Progenitor cell of endocrine pancreas (in vitro differentiated cells): ENCODE measurements around the gene CAMKK2. TPM values are rescaled to one million over a fixed set of nuclear protein-coding genes. Genes with fewer than 3 reads are reported as not detected.

Experiments used
- DNase-seq: peaks from one replicate; pipeline ENCODE4 v3.0.0; 2021; ENCODE audit warnings: low spot score; ENCODE audit not compliant: unreplicated experiment
- H3K27ac Mint-ChIP-seq: 2 replicates; pipeline ENCODE4 v1.8.0; 2021; ENCODE audit warnings: mild to moderate bottlenecking, moderate library complexity, mixed read lengths
- H3K27me3 Mint-ChIP-seq: 2 replicates; pipeline ENCODE4 v1.8.0; 2021; ENCODE audit warnings: mixed read lengths
- H3K36me3 Mint-ChIP-seq: 2 replicates; pipeline ENCODE4 v1.8.0; 2022; ENCODE audit warnings: mixed read lengths; ENCODE audit not compliant: insufficient read depth
- H3K4me1 Mint-ChIP-seq: 2 replicates; pipeline ENCODE4 v1.8.0; 2021; ENCODE audit warnings: low read depth, mixed read lengths
- H3K4me3 Mint-ChIP-seq: 2 replicates; pipeline ENCODE4 v1.8.0; 2021; ENCODE audit warnings: low read depth, mild to moderate bottlenecking, moderate library complexity, mixed read lengths
- H3K9me3 Mint-ChIP-seq: 2 replicates; pipeline ENCODE4 v1.8.0; 2021; ENCODE audit warnings: low read depth, mixed read lengths
- total RNA-seq: library from RNA; stranded (reverse); gene quantifications from 2 replicates; pipeline ENCODE4 v1.2.1, GENCODE V29; 2021
- TF ChIP-seq, protein P1 (sequence below): fragments of 200-600 bp; sonication (generic); IDR thresholded peaks from one replicate; pipeline ENCODE4 v1.5.0; 2021; ENCODE audit warnings: antibody characterized with exemption, mild to moderate bottlenecking; ENCODE audit not compliant: unreplicated experiment

Gene CAMKK2
- total RNA-seq, 1 donor from 2014 or later: 44.2 TPM

DNA sequence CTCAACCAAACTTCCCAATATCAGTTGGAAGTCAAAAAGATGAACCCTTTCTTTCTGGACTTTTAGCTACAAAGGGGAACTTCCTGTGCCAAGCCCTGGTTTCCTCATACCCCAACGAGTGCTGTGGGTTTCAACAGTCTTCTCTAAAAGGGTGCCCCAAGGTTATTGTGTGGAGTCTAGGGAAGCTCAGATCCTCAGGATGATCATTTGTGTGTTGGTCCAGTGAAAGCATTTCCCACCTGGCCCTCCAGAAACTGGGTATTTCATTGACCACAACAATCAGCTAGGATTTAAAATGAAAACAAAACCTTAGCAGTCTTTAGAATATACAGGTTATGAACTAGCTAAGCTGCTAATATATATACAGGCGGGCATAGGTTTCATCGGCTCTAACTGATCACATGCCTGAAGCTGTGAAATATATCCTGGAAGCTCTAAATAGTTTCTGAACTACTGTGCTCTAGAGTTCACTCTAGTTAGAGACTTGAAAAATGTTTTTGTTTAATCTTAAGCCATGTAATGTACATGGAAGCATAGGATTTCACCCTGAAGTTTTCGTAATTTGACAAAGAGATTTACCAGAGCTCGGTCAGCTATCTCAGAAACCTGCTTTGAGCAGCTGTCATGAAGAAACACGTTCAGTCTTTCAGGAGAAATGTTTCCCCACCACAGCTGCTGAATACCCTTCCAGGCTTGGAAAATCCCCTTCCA is 57.0 kb downstream of the CAMKK2 start:
- TF ChIP-seq, protein P1, sequence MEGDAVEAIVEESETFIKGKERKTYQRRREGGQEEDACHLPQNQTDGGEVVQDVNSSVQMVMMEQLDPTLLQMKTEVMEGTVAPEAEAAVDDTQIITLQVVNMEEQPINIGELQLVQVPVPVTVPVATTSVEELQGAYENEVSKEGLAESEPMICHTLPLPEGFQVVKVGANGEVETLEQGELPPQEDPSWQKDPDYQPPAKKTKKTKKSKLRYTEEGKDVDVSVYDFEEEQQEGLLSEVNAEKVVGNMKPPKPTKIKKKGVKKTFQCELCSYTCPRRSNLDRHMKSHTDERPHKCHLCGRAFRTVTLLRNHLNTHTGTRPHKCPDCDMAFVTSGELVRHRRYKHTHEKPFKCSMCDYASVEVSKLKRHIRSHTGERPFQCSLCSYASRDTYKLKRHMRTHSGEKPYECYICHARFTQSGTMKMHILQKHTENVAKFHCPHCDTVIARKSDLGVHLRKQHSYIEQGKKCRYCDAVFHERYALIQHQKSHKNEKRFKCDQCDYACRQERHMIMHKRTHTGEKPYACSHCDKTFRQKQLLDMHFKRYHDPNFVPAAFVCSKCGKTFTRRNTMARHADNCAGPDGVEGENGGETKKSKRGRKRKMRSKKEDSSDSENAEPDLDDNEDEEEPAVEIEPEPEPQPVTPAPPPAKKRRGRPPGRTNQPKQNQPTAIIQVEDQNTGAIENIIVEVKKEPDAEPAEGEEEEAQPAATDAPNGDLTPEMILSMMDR: no peak
- no peak for DNase-seq
- no peaks in the 10 kb centered on the region for H3K27me3 Mint-ChIP-seq
- peaks cover 15% of the 10 kb centered on the region for H3K4me1 Mint-ChIP-seq
- H3K36me3 Mint-ChIP-seq: peaks cover 22% of the 10 kb centered on the region
- no peak overlapping the region for H3K4me3 Mint-ChIP-seq
- peak overlapping the region; percentile 73 for H3K27ac Mint-ChIP-seq
- H3K9me3 Mint-ChIP-seq: no peaks in the 10 kb centered on the region

- Mint-ChIP-seq H3K36me3 (peaks cover 22% of the 10 kb centered on the region), H3K4me3 (no peak overlapping the region), H3K4me1 (peaks cover 15% of the 10 kb centered on the region), H3K27ac (peak overlapping the region; percentile 73), H3K27me3 (no peaks in the 10 kb centered on the region), H3K9me3 (no peaks in the 10 kb centered on the region)
- TF ChIP-seq, protein P1: no peak
- no peak for DNase-seq
Observed at GRCh38 chr12:121238604-121239350, 57.7 kb downstream of the CAMKK2 start.

DNA sequence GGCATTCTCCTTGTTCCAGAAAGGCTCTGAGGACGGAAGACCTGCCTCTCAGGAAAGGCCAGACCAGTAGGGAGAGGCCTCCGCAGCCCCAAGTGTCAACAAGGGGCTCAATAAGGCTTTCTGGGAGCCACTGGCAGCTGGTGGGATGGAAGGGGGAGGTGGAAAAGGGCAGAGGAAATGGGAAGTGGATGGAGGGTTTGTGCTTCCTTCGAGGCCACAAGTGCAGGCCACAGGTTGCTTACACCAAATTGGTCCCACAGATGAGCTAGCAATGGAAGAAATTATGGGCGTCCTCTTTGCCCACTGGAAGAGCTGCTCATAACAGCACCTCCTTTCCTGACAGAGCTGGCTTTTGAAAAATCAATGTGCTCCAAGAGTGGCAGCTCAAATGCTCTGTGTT is 58.4 kb downstream of the CAMKK2 start:
- Mint-ChIP-seq H3K27ac (peak overlapping the region; percentile 87), H3K36me3 (peaks cover 17% of the 10 kb centered on the region), H3K9me3 (no peaks in the 10 kb centered on the region), H3K4me1 (peaks cover 15% of the 10 kb centered on the region), H3K27me3 (no peaks in the 10 kb centered on the region), H3K4me3 (no peak overlapping the region)
- DNase-seq: no peak
- TF ChIP-seq, protein P1: no peak

DNA sequence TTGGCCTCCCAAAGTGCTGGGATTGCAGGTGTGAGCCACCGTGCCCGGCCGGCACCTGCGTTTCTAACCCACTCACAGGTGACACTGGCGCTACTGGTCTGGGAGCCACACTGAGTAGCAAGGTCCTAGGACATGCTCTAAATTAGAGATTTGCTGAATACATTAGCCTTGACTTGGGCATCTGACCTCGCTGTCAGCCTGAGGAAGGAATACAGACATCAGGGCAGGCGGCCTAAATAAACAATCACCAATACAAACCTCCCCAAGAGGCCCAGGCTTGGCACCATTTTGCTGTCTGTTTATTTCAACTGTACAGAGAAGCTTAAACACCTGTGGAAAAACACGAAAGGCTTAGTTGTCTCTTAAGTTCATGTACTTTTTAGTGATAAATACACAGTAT is 59.1 kb downstream of the CAMKK2 start:
- H3K27ac Mint-ChIP-seq: no peak overlapping the region
- DNase-seq: no peak
- no peaks in the 10 kb centered on the region for H3K27me3 Mint-ChIP-seq
- H3K4me1 Mint-ChIP-seq: peaks cover 15% of the 10 kb centered on the region
- H3K36me3 Mint-ChIP-seq: peaks cover 17% of the 10 kb centered on the region
- TF ChIP-seq, protein P1: no peak
- H3K9me3 Mint-ChIP-seq: no peaks in the 10 kb centered on the region
- no peak overlapping the region for H3K4me3 Mint-ChIP-seq

DNA sequence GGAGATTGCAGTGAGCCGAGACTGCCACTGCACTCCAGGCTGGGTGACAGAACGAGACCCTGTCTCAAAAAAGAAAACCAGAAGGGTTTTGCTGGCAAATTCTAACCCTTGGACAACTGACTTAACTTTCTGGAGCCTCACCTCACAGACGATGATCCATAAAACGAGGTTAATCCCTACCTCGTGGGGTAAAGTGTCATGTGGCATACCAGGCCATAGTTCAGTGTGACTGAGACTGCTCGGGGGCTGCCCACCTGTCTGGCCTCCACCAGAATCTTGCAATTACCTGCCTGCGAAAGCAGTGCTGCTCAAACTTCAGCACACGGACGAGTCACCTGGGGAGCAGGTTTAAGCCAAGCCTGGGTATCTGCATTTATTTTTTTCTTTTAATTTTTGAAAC is 59.7 kb downstream of the CAMKK2 start:
- no peaks in the 10 kb centered on the region for H3K9me3 Mint-ChIP-seq
- DNase-seq: no peak
- TF ChIP-seq, protein P1: no peak
- peaks cover 15% of the 10 kb centered on the region for H3K4me1 Mint-ChIP-seq
- H3K36me3 Mint-ChIP-seq: peaks cover 17% of the 10 kb centered on the region
- no peak overlapping the region for H3K27ac Mint-ChIP-seq
- no peak overlapping the region for H3K4me3 Mint-ChIP-seq
- H3K27me3 Mint-ChIP-seq: no peaks in the 10 kb centered on the region
